SU-DHL-6 (cell line): ENCODE data around the gene NIPSNAP2.

Experiments
- EZH2phosphoT487 ChIP-seq: fragments of 200-600 bp; sonication (generic), shearing (Covaris generic); conservative IDR thresholded peaks from 2 replicates; pipeline ENCODE4 v1.6.1; 2018; ENCODE audit warnings: mild to moderate bottlenecking, antibody characterized with exemption, low read length, moderate library complexity, mixed read lengths
- TF ChIP-seq, protein P1 (sequence below): fragments of 200-600 bp; sonication (generic); IDR thresholded peaks from one replicate; pipeline ENCODE4 v1.5.1; 2017; ENCODE audit warnings: antibody characterized with exemption, mild to moderate bottlenecking, low read length, moderate library complexity; ENCODE audit not compliant: insufficient read depth, poor library complexity, severe bottlenecking

DNA sequence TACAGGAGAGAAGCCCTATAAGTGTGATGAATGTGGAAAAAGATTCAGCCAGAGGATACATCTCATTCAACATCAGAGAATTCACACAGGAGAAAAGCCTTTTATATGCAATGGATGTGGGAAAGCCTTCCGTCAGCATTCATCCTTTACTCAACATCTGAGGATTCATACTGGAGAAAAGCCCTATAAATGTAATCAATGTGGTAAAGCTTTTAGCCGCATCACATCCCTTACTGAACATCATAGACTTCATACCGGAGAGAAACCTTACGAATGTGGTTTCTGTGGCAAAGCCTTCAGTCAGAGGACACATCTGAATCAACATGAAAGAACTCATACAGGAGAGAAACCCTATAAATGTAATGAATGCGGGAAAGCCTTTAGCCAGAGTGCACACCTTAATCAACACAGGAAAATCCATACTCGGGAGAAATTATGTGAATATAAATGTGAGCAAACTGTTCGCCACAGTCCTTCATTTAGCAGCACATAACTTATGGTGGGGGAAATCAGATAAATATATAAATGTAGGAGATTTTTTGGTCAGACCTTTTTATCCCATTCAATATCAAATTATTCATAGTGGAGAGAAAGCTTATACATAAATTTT, 24.8 kb upstream of the NIPSNAP2 start:
- TF ChIP-seq, protein P1, sequence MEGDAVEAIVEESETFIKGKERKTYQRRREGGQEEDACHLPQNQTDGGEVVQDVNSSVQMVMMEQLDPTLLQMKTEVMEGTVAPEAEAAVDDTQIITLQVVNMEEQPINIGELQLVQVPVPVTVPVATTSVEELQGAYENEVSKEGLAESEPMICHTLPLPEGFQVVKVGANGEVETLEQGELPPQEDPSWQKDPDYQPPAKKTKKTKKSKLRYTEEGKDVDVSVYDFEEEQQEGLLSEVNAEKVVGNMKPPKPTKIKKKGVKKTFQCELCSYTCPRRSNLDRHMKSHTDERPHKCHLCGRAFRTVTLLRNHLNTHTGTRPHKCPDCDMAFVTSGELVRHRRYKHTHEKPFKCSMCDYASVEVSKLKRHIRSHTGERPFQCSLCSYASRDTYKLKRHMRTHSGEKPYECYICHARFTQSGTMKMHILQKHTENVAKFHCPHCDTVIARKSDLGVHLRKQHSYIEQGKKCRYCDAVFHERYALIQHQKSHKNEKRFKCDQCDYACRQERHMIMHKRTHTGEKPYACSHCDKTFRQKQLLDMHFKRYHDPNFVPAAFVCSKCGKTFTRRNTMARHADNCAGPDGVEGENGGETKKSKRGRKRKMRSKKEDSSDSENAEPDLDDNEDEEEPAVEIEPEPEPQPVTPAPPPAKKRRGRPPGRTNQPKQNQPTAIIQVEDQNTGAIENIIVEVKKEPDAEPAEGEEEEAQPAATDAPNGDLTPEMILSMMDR = no peak
- no peak for TF ChIP-seq EZH2phosphoT487
